HEK293 (cell line): ENCODE measurements around the gene CCSER1.

Experiments used
- CTCF ChIA-PET: fragments of 350-600 bp; formaldehyde crosslinking; extraction: SDS; loops from one replicate; lab custom pipeline; 2021; ENCODE audit warnings: antibody characterized with exemption; lab: Yijun Ruan, JAX
- POLR2A ChIA-PET: fragments of 300-600 bp; formaldehyde crosslinking; extraction: SDS; loops from one replicate; lab custom pipeline; 2020; ENCODE audit warnings: antibody characterized with exemption, inconsistent platforms; lab: Yijun Ruan, JAX
- H3K27ac ChIP-seq: fragments of 200-500 bp; sonication (Bioruptor generic); 2 replicates; pipeline ENCODE4 v1.5.1; 2014; ENCODE audit warnings: low read depth, low read length, control low read depth, inconsistent platforms; ENCODE audit errors: extremely low read depth
- H3K36me3 ChIP-seq, 2 experiments: fragments of 200-500 bp in 1 of 2; sonication (Bioruptor generic) in 1 of 2; 1 replicate in 1 of 2; 2 replicates in 1 of 2; pipeline ENCODE4 v1.5.1; 2014 to 2017; ENCODE audit warnings: inconsistent platforms in 2 of 2, low read length in 2 of 2; ENCODE audit not compliant: control insufficient read depth in 2 of 2, insufficient read depth in 1 of 2
- H3K4me1 ChIP-seq: fragments of 200-500 bp; sonication (Bioruptor generic); 2 replicates; pipeline ENCODE4 v1.5.1; 2014; ENCODE audit warnings: mild to moderate bottlenecking, low read length, inconsistent platforms; ENCODE audit not compliant: control insufficient read depth, insufficient read depth
- H3K4me3 ChIP-seq: 2 replicates; pipeline ENCODE4 v1.5.1; 2011; ENCODE audit warnings: low read depth, mild to moderate bottlenecking, control low read depth, low read length, moderate library complexity
- H3K9me3 ChIP-seq: fragments of 200-500 bp; sonication (Bioruptor generic); 2 replicates; pipeline ENCODE4 v1.5.1; 2014; ENCODE audit warnings: low read depth, low read length, inconsistent platforms; ENCODE audit not compliant: control insufficient read depth, insufficient read depth
- GLI4 ChIP-seq: fragments of 450-650 bp; formaldehyde crosslinking; IDR thresholded peaks from 2 replicates; pipeline ENCODE4 v1.5.1; 2016; ENCODE audit warnings: missing biosample characterization, missing genetic modification characterization
- HOXD13 ChIP-seq: sonication (generic); formaldehyde crosslinking; IDR thresholded peaks from 2 replicates; pipeline ENCODE4 v1.8.0; 2022; ENCODE audit warnings: missing genetic modification reagents, borderline replicate concordance
- KLF7 ChIP-seq: fragments of 450-650 bp; formaldehyde crosslinking; IDR thresholded peaks from 2 replicates; pipeline ENCODE4 v1.5.1; 2016; ENCODE audit warnings: missing biosample characterization, missing genetic modification characterization, borderline replicate concordance
- REPIN1 ChIP-seq: fragments of 450-650 bp; formaldehyde crosslinking; IDR thresholded peaks from 2 replicates; pipeline ENCODE4 v1.5.1; 2017; ENCODE audit warnings: missing biosample characterization, missing genetic modification characterization, low read depth
- SP7 ChIP-seq: fragments of 450-650 bp; formaldehyde crosslinking; IDR thresholded peaks from 2 replicates; pipeline ENCODE4 v1.5.1; 2016; ENCODE audit warnings: missing biosample characterization, missing genetic modification characterization
- ZBTB1 ChIP-seq: fragments of 450-650 bp; formaldehyde crosslinking; IDR thresholded peaks from 2 replicates; pipeline ENCODE4 v1.5.1; 2016; ENCODE audit warnings: missing biosample characterization, missing genetic modification characterization
- ZBTB48 ChIP-seq: fragments of 450-650 bp; formaldehyde crosslinking; IDR thresholded peaks from 2 replicates; pipeline ENCODE4 v1.5.1; 2016; ENCODE audit warnings: missing biosample characterization, missing genetic modification characterization
- ZNF132 ChIP-seq: fragments of 450-650 bp; formaldehyde crosslinking; IDR thresholded peaks from 2 replicates; pipeline ENCODE4 v1.5.1; 2017; ENCODE audit warnings: missing biosample characterization, missing genetic modification characterization, borderline replicate concordance
- ZNF133 ChIP-seq: fragments of 450-650 bp; formaldehyde crosslinking; IDR thresholded peaks from 2 replicates; pipeline ENCODE4 v1.5.1; 2016; ENCODE audit warnings: missing biosample characterization, missing genetic modification characterization
- ZNF146 ChIP-seq: fragments of 450-650 bp; formaldehyde crosslinking; IDR thresholded peaks from 2 replicates; pipeline ENCODE4 v1.5.1; 2016; ENCODE audit warnings: missing biosample characterization, missing genetic modification characterization
- ZNF155 ChIP-seq: fragments of 450-650 bp; formaldehyde crosslinking; IDR thresholded peaks from 2 replicates; pipeline ENCODE4 v1.5.1; 2016; ENCODE audit warnings: missing biosample characterization, missing genetic modification characterization
- ZNF157 ChIP-seq: fragments of 450-650 bp; formaldehyde crosslinking; IDR thresholded peaks from 2 replicates; pipeline ENCODE4 v1.5.1; 2016; ENCODE audit warnings: missing biosample characterization, missing genetic modification characterization
- ZNF274 ChIP-seq, 2 experiments: fragments of 200-500 bp in 1 of 2; fragments of 450-650 bp in 1 of 2; sonication (Bioruptor generic) in 1 of 2; formaldehyde crosslinking in 1 of 2; IDR thresholded peaks; 2 replicates each; pipeline versions ENCODE4 v1.5.1 to v1.6.1; 2014 to 2016; ENCODE audit warnings: borderline replicate concordance in 1 of 2, inconsistent platforms in 1 of 2, low read length in 1 of 2, missing biosample characterization in 1 of 2, missing genetic modification characterization in 1 of 2
- ZNF292 ChIP-seq: fragments of 450-650 bp; formaldehyde crosslinking; IDR thresholded peaks from 2 replicates; pipeline ENCODE4 v1.5.1; 2016; ENCODE audit warnings: low read depth, missing biosample characterization, missing genetic modification characterization, borderline replicate concordance
- ZNF335 ChIP-seq: fragments of 450-650 bp; formaldehyde crosslinking; conservative IDR thresholded peaks from 2 replicates; pipeline ENCODE4 v1.5.1; 2016; ENCODE audit warnings: missing biosample characterization, missing genetic modification characterization
- ZNF354C ChIP-seq: fragments of 450-650 bp; formaldehyde crosslinking; IDR thresholded peaks from 2 replicates; pipeline ENCODE4 v1.5.1; 2016; ENCODE audit warnings: missing biosample characterization, missing genetic modification characterization, low read depth, borderline replicate concordance
- ZNF366 ChIP-seq: fragments of 450-650 bp; formaldehyde crosslinking; conservative IDR thresholded peaks from 2 replicates; pipeline ENCODE4 v1.5.1; 2016; ENCODE audit warnings: missing biosample characterization, missing genetic modification characterization
- ZNF394 ChIP-seq: fragments of 450-650 bp; formaldehyde crosslinking; IDR thresholded peaks from 2 replicates; pipeline ENCODE4 v1.5.1; 2016; ENCODE audit warnings: missing biosample characterization, missing genetic modification characterization, mild to moderate bottlenecking, moderate library complexity, borderline replicate concordance
- ZNF416 ChIP-seq: fragments of 450-650 bp; formaldehyde crosslinking; IDR thresholded peaks from 2 replicates; pipeline ENCODE4 v1.5.1; 2016; ENCODE audit warnings: missing biosample characterization, missing genetic modification characterization
- ZNF48 ChIP-seq: fragments of 450-650 bp; formaldehyde crosslinking; IDR thresholded peaks from 2 replicates; pipeline ENCODE4 v1.5.1; 2016; ENCODE audit warnings: missing biosample characterization, missing genetic modification characterization
- ZNF549 ChIP-seq: fragments of 450-650 bp; IDR thresholded peaks from 2 replicates; pipeline ENCODE4 v1.5.1; 2018; ENCODE audit warnings: missing biosample characterization, missing genetic modification characterization, mild to moderate bottlenecking, inconsistent platforms, moderate library complexity
- ZNF560 ChIP-seq: fragments of 450-650 bp; formaldehyde crosslinking; IDR thresholded peaks from 2 replicates; pipeline ENCODE4 v1.5.1; 2017; ENCODE audit warnings: missing biosample characterization, missing genetic modification characterization, borderline replicate concordance
- ZNF623 ChIP-seq: fragments of 450-650 bp; formaldehyde crosslinking; IDR thresholded peaks from 2 replicates; pipeline ENCODE4 v1.5.1; 2016; ENCODE audit warnings: missing biosample characterization, missing genetic modification characterization
- ZNF626 ChIP-seq: fragments of 450-650 bp; sonication (Bioruptor Pico); formaldehyde crosslinking; IDR thresholded peaks from 2 replicates; pipeline ENCODE4 v1.5.1; 2018; ENCODE audit warnings: missing biosample characterization, missing genetic modification characterization, inconsistent platforms
- ZNF658 ChIP-seq: fragments of 450-650 bp; formaldehyde crosslinking; IDR thresholded peaks from 2 replicates; pipeline ENCODE4; 2016; ENCODE audit warnings: missing biosample characterization, missing genetic modification characterization
- ZNF776 ChIP-seq: fragments of 450-650 bp; formaldehyde crosslinking; IDR thresholded peaks from 2 replicates; pipeline ENCODE4 v1.5.0; 2017; ENCODE audit warnings: missing biosample characterization, missing genetic modification characterization, borderline replicate concordance
- ZNF792 ChIP-seq: fragments of 450-650 bp; formaldehyde crosslinking; IDR thresholded peaks from 2 replicates; pipeline ENCODE4 v1.5.1; 2016; ENCODE audit warnings: missing biosample characterization, missing genetic modification characterization
- TF ChIP-seq, protein P1 (sequence below): fragments of 450-650 bp; formaldehyde crosslinking; IDR thresholded peaks from 2 replicates; pipeline ENCODE4 v1.5.1; 2016; ENCODE audit warnings: missing biosample characterization, missing genetic modification characterization
- TF ChIP-seq, protein P2 (sequence below): fragments of 450-650 bp; formaldehyde crosslinking; IDR thresholded peaks from 2 replicates; pipeline ENCODE4 v1.5.1; 2016; ENCODE audit warnings: missing biosample characterization, missing genetic modification characterization, low read depth
- TF ChIP-seq, protein P3 (sequence below): fragments of 450-650 bp; formaldehyde crosslinking; IDR thresholded peaks from 2 replicates; pipeline ENCODE4 v1.5.1; 2017; ENCODE audit warnings: missing biosample characterization, missing genetic modification characterization
- TF ChIP-seq, protein P4 (sequence below): fragments of 450-650 bp; formaldehyde crosslinking; IDR thresholded peaks from 2 replicates; pipeline ENCODE4 v1.5.1; 2016; ENCODE audit warnings: missing biosample characterization, missing genetic modification characterization

The CCSER1 gene

DNA sequence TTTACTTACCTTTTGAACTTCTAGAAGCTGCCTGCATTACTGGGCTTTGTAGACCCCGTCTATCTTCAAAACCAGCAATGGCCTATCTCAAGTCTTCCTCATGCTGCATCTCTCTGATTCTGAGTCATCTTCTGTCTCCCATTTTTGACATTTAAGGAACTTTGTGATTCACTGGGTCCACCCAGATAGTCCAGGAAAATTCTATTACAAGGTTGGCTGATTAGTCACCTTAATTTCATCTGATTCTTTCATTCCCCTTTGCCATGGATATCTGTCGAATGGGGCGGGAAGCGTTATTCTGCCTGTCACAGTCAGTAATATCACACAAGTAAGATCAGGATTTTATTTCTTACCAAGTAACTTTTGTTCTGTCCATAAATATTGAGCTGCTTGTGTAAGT, 618.0 kb downstream of the CCSER1 start:
- TF ChIP-seq, protein P1, sequence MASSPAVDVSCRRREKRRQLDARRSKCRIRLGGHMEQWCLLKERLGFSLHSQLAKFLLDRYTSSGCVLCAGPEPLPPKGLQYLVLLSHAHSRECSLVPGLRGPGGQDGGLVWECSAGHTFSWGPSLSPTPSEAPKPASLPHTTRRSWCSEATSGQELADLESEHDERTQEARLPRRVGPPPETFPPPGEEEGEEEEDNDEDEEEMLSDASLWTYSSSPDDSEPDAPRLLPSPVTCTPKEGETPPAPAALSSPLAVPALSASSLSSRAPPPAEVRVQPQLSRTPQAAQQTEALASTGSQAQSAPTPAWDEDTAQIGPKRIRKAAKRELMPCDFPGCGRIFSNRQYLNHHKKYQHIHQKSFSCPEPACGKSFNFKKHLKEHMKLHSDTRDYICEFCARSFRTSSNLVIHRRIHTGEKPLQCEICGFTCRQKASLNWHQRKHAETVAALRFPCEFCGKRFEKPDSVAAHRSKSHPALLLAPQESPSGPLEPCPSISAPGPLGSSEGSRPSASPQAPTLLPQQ (tag by site-specific recombination), result no peak
- no peak for TF ChIP-seq ZNF157
- ChIA-PET CTCF (interaction anchor here (0.8 kb wide), 1 partner anchor 128 kb away, joined by 6 read pairs; no protein-coding TSS in a partner anchor), POLR2A (no interaction called here)
- Histone ChIP-seq H3K27ac (no peak overlapping the region), H3K4me3 (no peak overlapping the region), H3K9me3 (no peaks in the 10 kb centered on the region), H3K36me3 (no peaks in the 10 kb centered on the region), H3K4me1 (no peaks in the 10 kb centered on the region)

DNA sequence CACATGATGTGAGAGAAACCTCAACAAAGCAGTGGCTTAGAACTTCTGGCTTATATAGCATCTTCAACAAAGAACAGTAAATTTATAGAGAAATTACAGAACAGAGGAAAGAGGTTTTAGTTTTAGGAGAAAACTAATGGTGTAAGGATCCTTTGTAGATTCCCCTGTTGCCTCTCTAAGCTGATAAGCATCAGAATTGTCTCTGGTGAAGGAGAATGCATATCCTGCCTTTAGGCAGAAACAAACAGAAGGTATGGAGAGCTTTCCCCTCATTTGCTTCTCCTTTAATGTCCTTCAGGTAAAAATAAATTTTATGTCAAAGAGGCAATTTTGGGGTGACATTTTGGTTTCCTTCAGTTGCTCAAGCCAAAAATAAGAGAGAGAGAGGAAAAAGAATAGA, 625.9 kb downstream of the CCSER1 start:
- ChIA-PET CTCF (no interaction called here), POLR2A (no interaction called here)
- H3K4me3 ChIP-seq, result no peak overlapping the region

DNA sequence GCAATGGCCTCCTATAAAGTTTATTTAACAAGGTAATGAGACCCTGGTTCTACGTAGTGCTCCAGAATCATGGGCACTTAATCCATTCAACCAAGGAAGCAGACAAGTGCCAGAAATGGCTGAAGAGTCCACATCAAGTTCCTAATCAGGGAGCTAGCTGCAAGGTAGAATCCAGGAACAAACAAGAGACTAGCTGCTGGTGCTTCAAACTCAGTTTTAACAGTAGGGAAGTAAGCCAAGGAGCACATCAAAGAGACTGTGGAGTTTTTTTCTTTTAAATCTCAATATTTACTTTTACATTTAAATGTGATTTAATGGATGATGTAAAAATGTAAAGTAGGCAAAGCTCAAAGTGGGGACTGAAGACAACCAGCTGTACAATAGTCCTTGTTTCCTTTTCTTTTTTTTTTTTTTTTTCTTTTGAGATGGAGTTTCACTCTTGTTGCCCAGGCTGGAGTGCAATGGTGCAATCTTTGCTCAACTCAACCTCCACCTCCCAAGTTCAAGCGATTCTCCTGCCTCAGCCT, 630.4 kb downstream of the CCSER1 start:
- Histone ChIP-seq H3K4me1 (no peaks in the 10 kb centered on the region), H3K36me3 (no peaks in the 10 kb centered on the region), H3K4me3 (no peak overlapping the region), H3K9me3 (no peaks in the 10 kb centered on the region), H3K27ac (no peak overlapping the region)
- POLR2A ChIA-PET, result no interaction called here
- CTCF ChIA-PET, result no interaction called here
- TF ChIP-seq HOXD13 (no peak), REPIN1 (tag by site-specific recombination) (no peak), ZNF155 (tag by site-specific recombination) (no peak), ZNF394 (tag by site-specific recombination) (no peak), ZNF626 (tag by site-specific recombination) (no peak), ZNF146 (tag by site-specific recombination) (no peak), ZBTB48 (tag by site-specific recombination) (no peak), ZNF560 (no peak), ZNF658 (tag by site-specific recombination) (no peak)
- TF ChIP-seq, protein P2, sequence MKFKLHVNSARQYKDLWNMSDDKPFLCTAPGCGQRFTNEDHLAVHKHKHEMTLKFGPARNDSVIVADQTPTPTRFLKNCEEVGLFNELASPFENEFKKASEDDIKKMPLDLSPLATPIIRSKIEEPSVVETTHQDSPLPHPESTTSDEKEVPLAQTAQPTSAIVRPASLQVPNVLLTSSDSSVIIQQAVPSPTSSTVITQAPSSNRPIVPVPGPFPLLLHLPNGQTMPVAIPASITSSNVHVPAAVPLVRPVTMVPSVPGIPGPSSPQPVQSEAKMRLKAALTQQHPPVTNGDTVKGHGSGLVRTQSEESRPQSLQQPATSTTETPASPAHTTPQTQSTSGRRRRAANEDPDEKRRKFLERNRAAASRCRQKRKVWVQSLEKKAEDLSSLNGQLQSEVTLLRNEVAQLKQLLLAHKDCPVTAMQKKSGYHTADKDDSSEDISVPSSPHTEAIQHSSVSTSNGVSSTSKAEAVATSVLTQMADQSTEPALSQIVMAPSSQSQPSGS, result no peak

More for the DNA sequence above, 625.9 kb downstream of the CCSER1 start:
- H3K27ac ChIP-seq, result no peak overlapping the region
- no peaks in the 10 kb centered on the region for H3K4me1 ChIP-seq
- TF ChIP-seq ZNF354C (no peak), ZNF776 (tag by site-specific recombination) (no peak), ZNF623 (tag by site-specific recombination) (no peak), ZNF366 (tag by site-specific recombination) (no peak), ZNF792 (tag by site-specific recombination) (no peak), ZNF133 (tag by site-specific recombination) (no peak), SP7 (tag by site-specific recombination) (no peak), KLF7 (no peak), ZNF274 (IDR thresholded peaks at IDR 0.05; ENCODE audit: low read length) (no peak), ZNF274 (tag by site-specific recombination; IDR thresholded peaks at IDR 0.05; ENCODE audit: borderline replicate concordance) (no peak), ZNF292 (tag by site-specific recombination) (no peak), ZNF48 (no peak), GLI4 (tag by site-specific recombination) (no peak), ZNF132 (no peak), ZNF549 (tag by site-specific recombination) (no peak), ZNF335 (tag by site-specific recombination) (no peak), ZNF416 (no peak), ZBTB1 (no peak)
- TF ChIP-seq, protein P3, sequence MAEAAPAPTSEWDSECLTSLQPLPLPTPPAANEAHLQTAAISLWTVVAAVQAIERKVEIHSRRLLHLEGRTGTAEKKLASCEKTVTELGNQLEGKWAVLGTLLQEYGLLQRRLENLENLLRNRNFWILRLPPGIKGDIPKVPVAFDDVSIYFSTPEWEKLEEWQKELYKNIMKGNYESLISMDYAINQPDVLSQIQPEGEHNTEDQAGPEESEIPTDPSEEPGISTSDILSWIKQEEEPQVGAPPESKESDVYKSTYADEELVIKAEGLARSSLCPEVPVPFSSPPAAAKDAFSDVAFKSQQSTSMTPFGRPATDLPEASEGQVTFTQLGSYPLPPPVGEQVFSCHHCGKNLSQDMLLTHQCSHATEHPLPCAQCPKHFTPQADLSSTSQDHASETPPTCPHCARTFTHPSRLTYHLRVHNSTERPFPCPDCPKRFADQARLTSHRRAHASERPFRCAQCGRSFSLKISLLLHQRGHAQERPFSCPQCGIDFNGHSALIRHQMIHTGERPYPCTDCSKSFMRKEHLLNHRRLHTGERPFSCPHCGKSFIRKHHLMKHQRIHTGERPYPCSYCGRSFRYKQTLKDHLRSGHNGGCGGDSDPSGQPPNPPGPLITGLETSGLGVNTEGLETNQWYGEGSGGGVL (tag by site-specific recombination), result no peak
- TF ChIP-seq, protein P4, sequence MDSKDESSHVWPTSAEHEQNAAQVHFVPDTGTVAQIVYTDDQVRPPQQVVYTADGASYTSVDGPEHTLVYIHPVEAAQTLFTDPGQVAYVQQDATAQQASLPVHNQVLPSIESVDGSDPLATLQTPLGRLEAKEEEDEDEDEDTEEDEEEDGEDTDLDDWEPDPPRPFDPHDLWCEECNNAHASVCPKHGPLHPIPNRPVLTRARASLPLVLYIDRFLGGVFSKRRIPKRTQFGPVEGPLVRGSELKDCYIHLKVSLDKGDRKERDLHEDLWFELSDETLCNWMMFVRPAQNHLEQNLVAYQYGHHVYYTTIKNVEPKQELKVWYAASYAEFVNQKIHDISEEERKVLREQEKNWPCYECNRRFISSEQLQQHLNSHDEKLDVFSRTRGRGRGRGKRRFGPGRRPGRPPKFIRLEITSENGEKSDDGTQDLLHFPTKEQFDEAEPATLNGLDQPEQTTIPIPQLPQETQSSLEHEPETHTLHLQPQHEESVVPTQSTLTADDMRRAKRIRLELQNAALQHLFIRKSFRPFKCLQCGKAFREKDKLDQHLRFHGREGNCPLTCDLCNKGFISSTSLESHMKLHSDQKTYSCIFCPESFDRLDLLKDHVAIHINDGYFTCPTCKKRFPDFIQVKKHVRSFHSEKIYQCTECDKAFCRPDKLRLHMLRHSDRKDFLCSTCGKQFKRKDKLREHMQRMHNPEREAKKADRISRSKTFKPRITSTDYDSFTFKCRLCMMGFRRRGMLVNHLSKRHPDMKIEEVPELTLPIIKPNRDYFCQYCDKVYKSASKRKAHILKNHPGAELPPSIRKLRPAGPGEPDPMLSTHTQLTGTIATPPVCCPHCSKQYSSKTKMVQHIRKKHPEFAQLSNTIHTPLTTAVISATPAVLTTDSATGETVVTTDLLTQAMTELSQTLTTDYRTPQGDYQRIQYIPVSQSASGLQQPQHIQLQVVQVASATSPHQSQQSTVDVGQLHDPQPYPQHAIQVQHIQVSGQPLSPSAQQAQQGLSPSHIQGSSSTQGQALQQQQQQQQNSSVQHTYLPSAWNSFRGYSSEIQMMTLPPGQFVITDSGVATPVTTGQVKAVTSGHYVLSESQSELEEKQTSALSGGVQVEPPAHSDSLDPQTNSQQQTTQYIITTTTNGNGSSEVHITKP (tag by site-specific recombination), result no peak
- no peaks in the 10 kb centered on the region for H3K36me3 ChIP-seq
- no peaks in the 10 kb centered on the region for H3K9me3 ChIP-seq
